Measurements from ENCODE around the gene TMEM174.
"Not testable (repeated sequence)": the region's sequence is repeated elsewhere in the genome, so short reads cannot be mapped to it uniquely, and the experiment has no call there.

Gene TMEM174

GRCh38 chr5:73209075-73209474 lies 36.1 kb downstream of the TMEM174 start:
- peaks cover 12% of the 10 kb centered on the region for H3K27me3 ChIP-seq (ENCODE audit: insufficient read depth, low read length)
- not testable (repeated sequence) for H2AFZ ChIP-seq (ENCODE audit: low read length, unreplicated experiment); H3K27ac ChIP-seq (ENCODE audit: low read depth, low read length); H3K4me3 ChIP-seq (ENCODE audit: low read depth, low read length); H3K79me2 ChIP-seq (ENCODE audit: control insufficient read depth, insufficient read depth, low read length, unreplicated experiment); H3K4me1 ChIP-seq (ENCODE audit: control insufficient read depth, insufficient read depth, low read length, unreplicated experiment); H3K36me3 ChIP-seq (ENCODE audit: insufficient read depth, low read length)

GRCh38 chr5:73212693-73213092 lies 39.7 kb downstream of the TMEM174 start:
- H3K79me2 ChIP-seq (ENCODE audit: control insufficient read depth, insufficient read depth, low read length, unreplicated experiment); H3K27ac ChIP-seq (ENCODE audit: low read depth, low read length); H2AFZ ChIP-seq (ENCODE audit: low read length, unreplicated experiment); H3K36me3 ChIP-seq (ENCODE audit: insufficient read depth, low read length); H3K27me3 ChIP-seq (ENCODE audit: insufficient read depth, low read length); H3K4me3 ChIP-seq (ENCODE audit: low read depth, low read length): not testable (repeated sequence)
- H3K4me1 ChIP-seq (ENCODE audit: control insufficient read depth, insufficient read depth, low read length, unreplicated experiment) = peaks cover 19% of the 10 kb centered on the region

- Histone ChIP-seq H3K27me3 (ENCODE audit: insufficient read depth, low read length) (no peaks in the 10 kb centered on the region), H3K27ac (ENCODE audit: low read depth, low read length) (no peak overlapping the region), H3K36me3 (ENCODE audit: insufficient read depth, low read length) (no peaks in the 10 kb centered on the region), H2AFZ (ENCODE audit: low read length, unreplicated experiment) (no peak overlapping the region), H3K79me2 (ENCODE audit: control insufficient read depth, insufficient read depth, low read length, unreplicated experiment) (no peaks in the 10 kb centered on the region), H3K4me1 (ENCODE audit: control insufficient read depth, insufficient read depth, low read length, unreplicated experiment) (peaks cover 19% of the 10 kb centered on the region), H3K4me3 (ENCODE audit: low read depth, low read length) (no peak overlapping the region)
Observed at GRCh38 chr5:73213566-73213998, 40.6 kb downstream of the TMEM174 start.

- no peak overlapping the region for H3K4me3 ChIP-seq (ENCODE audit: low read depth, low read length)
- H3K36me3 ChIP-seq (ENCODE audit: insufficient read depth, low read length) = no peaks in the 10 kb centered on the region
- H3K27ac ChIP-seq (ENCODE audit: low read depth, low read length) = no peak overlapping the region
- no peaks in the 10 kb centered on the region for H3K27me3 ChIP-seq (ENCODE audit: insufficient read depth, low read length)
- H3K4me1 ChIP-seq (ENCODE audit: control insufficient read depth, insufficient read depth, low read length, unreplicated experiment) = peaks cover 19% of the 10 kb centered on the region
- H2AFZ ChIP-seq (ENCODE audit: low read length, unreplicated experiment) = no peak overlapping the region
- no peaks in the 10 kb centered on the region for H3K79me2 ChIP-seq (ENCODE audit: control insufficient read depth, insufficient read depth, low read length, unreplicated experiment)
Observed at GRCh38 chr5:73214306-73214705, 41.3 kb downstream of the TMEM174 start.

GRCh38 chr5:73214996-73215395 lies 42.0 kb downstream of the TMEM174 start:
- peak overlapping the region; percentile 76 for H3K4me3 ChIP-seq (ENCODE audit: low read depth, low read length)
- no peaks in the 10 kb centered on the region for H3K79me2 ChIP-seq (ENCODE audit: control insufficient read depth, insufficient read depth, low read length, unreplicated experiment)
- peaks cover 19% of the 10 kb centered on the region for H3K4me1 ChIP-seq (ENCODE audit: control insufficient read depth, insufficient read depth, low read length, unreplicated experiment)
- no peaks in the 10 kb centered on the region for H3K36me3 ChIP-seq (ENCODE audit: insufficient read depth, low read length)
- H3K27ac ChIP-seq (ENCODE audit: low read depth, low read length) = no peak overlapping the region
- peak overlapping the region; percentile 94 for H2AFZ ChIP-seq (ENCODE audit: low read length, unreplicated experiment)
- H3K27me3 ChIP-seq (ENCODE audit: insufficient read depth, low read length) = no peaks in the 10 kb centered on the region

DNA sequence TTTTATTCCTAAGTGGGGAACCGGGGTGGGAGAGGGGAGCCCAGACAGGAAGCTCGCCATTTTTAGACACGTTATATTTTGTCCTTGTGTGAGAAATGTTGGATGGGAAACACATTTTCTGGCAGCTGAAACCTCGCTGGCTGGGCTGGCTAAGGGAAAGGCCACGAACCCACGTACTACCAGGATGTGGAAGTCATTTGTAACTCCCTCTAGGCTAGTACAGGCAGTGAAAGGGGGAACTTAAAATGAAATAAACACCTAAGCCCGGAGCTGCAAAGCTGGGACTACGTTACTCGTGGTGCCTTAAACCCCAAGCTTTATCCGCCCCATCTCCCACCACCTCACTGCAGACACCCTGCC lies 42.5 kb downstream of the TMEM174 start:
- Histone ChIP-seq H3K36me3 (ENCODE audit: insufficient read depth, low read length) (no peaks in the 10 kb centered on the region), H3K27me3 (ENCODE audit: insufficient read depth, low read length) (no peaks in the 10 kb centered on the region), H3K4me1 (ENCODE audit: control insufficient read depth, insufficient read depth, low read length, unreplicated experiment) (peaks cover 19% of the 10 kb centered on the region), H3K4me3 (ENCODE audit: low read depth, low read length) (peak overlapping the region; percentile 76), H3K27ac (ENCODE audit: low read depth, low read length) (no peak overlapping the region), H3K79me2 (ENCODE audit: control insufficient read depth, insufficient read depth, low read length, unreplicated experiment) (no peaks in the 10 kb centered on the region), H2AFZ (ENCODE audit: low read length, unreplicated experiment) (peak overlapping the region; percentile 94)

DNA sequence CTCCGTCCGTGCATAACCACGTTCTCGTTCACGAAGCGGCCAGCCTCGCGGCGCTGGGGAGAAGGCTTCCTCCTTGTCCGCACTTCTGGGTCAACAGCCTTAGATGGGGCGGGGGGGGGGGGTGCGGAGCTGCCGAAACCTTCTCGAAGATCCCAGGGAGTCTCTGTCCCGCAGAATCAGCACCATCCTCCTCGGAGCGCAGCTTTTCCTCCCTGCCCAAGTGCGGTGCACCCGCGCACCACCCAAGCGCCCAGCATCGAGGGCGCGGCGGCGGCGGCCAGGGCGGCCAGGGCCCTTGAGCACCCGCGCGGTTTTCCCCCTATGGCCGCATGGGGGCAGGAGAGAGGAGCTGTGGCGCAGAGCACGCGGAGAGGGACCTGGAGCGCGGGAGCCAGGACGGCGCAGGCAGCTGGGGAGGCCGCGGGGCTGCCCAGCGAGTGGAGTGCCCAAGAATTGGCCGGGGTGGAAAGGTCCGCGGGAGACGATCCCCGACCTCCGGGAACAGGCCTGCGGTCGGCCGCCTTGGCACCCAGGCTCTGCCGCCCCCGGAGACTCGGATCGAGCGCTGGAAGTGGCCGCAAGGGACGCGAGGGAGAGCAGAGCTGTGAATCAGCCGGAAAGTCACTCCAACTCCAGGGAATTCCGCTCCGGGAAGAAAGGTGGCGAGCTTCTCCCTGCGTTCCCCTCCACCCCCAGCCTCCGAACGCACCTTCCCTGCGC lies 43.1 kb downstream of the TMEM174 start:
- Histone ChIP-seq H3K4me3 (ENCODE audit: low read depth, low read length) (peak overlapping the region; percentile 76), H3K79me2 (ENCODE audit: control insufficient read depth, insufficient read depth, low read length, unreplicated experiment) (no peaks in the 10 kb centered on the region), H3K27me3 (ENCODE audit: insufficient read depth, low read length) (no peaks in the 10 kb centered on the region), H2AFZ (ENCODE audit: low read length, unreplicated experiment) (peak overlapping the region; percentile 94), H3K4me1 (ENCODE audit: control insufficient read depth, insufficient read depth, low read length, unreplicated experiment) (peaks cover 19% of the 10 kb centered on the region), H3K27ac (ENCODE audit: low read depth, low read length) (no peak overlapping the region), H3K36me3 (ENCODE audit: insufficient read depth, low read length) (no peaks in the 10 kb centered on the region)

- Histone ChIP-seq H3K27ac (ENCODE audit: low read depth, low read length) (no peak overlapping the region), H3K27me3 (ENCODE audit: insufficient read depth, low read length) (no peaks in the 10 kb centered on the region), H3K79me2 (ENCODE audit: control insufficient read depth, insufficient read depth, low read length, unreplicated experiment) (no peaks in the 10 kb centered on the region), H2AFZ (ENCODE audit: low read length, unreplicated experiment) (peak overlapping the region; percentile 32), H3K4me3 (ENCODE audit: low read depth, low read length) (no peak overlapping the region), H3K36me3 (ENCODE audit: insufficient read depth, low read length) (no peaks in the 10 kb centered on the region), H3K4me1 (ENCODE audit: control insufficient read depth, insufficient read depth, low read length, unreplicated experiment) (peaks cover 13% of the 10 kb centered on the region)
Observed at GRCh38 chr5:73218552-73219171, 45.7 kb downstream of the TMEM174 start.

GRCh38 chr5:73219336-73219735 lies 46.3 kb downstream of the TMEM174 start:
- H3K27ac ChIP-seq (ENCODE audit: low read depth, low read length); H3K27me3 ChIP-seq (ENCODE audit: insufficient read depth, low read length); H3K4me1 ChIP-seq (ENCODE audit: control insufficient read depth, insufficient read depth, low read length, unreplicated experiment); H3K79me2 ChIP-seq (ENCODE audit: control insufficient read depth, insufficient read depth, low read length, unreplicated experiment); H3K36me3 ChIP-seq (ENCODE audit: insufficient read depth, low read length); H2AFZ ChIP-seq (ENCODE audit: low read length, unreplicated experiment); H3K4me3 ChIP-seq (ENCODE audit: low read depth, low read length): not testable (repeated sequence)

DNA sequence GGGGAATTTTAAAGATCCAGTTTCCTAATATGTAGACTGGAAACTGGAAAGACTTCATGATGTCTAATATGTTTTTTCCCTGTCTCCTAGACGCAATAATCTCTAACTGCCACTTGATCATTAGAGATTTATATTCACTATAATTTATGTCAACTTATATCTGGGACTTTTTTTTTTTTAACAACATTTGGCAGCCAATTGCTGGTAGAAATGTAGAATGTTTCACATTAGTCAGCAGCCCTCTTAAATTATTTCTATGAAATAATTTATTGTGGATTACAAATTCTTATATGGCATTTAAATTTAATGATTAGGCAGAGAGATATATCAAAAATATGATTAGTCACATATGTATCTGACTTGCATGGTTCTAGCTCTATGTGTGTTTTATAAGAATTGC lies 48.2 kb downstream of the TMEM174 start:
- Histone ChIP-seq H3K27ac (ENCODE audit: low read depth, low read length) (no peak overlapping the region), H3K36me3 (ENCODE audit: insufficient read depth, low read length) (no peaks in the 10 kb centered on the region), H2AFZ (ENCODE audit: low read length, unreplicated experiment) (no peak overlapping the region), H3K79me2 (ENCODE audit: control insufficient read depth, insufficient read depth, low read length, unreplicated experiment) (no peaks in the 10 kb centered on the region), H3K4me1 (ENCODE audit: control insufficient read depth, insufficient read depth, low read length, unreplicated experiment) (no peaks in the 10 kb centered on the region), H3K4me3 (ENCODE audit: low read depth, low read length) (no peak overlapping the region), H3K27me3 (ENCODE audit: insufficient read depth, low read length) (no peaks in the 10 kb centered on the region)

DNA sequence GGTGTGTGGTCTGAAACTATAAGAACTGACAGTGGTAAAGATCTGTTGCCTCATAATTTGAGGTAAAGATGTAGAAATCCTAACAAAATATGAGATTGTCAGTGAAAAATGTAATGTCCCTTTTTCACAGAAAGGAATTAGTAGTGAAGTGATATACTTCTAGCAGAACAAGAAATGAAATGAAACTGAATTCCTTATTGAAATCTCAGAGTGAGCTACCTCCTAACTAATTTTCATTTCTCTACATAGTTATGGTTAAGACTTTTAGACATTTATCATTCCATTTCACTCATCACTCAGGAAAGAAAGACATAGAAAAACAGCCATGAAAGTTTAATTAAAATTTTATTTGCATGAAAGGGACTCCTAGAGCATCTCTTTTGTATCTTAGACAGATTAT lies 48.7 kb downstream of the TMEM174 start:
- H3K4me3 ChIP-seq (ENCODE audit: low read depth, low read length) = no peak overlapping the region
- no peaks in the 10 kb centered on the region for H3K4me1 ChIP-seq (ENCODE audit: control insufficient read depth, insufficient read depth, low read length, unreplicated experiment)
- H2AFZ ChIP-seq (ENCODE audit: low read length, unreplicated experiment) = no peak overlapping the region
- no peaks in the 10 kb centered on the region for H3K27me3 ChIP-seq (ENCODE audit: insufficient read depth, low read length)
- H3K36me3 ChIP-seq (ENCODE audit: insufficient read depth, low read length) = no peaks in the 10 kb centered on the region
- no peaks in the 10 kb centered on the region for H3K79me2 ChIP-seq (ENCODE audit: control insufficient read depth, insufficient read depth, low read length, unreplicated experiment)
- no peak overlapping the region for H3K27ac ChIP-seq (ENCODE audit: low read depth, low read length)

Data from ACC112 (cell line).